ENCODE results near the gene C8A. TPM values are rescaled to one million over a fixed set of nuclear protein-coding genes. Genes with fewer than 3 reads are reported as not detected.

Gene C8A
- total and polyA plus RNA-seq, 2 of the 8 experiments (the other 6 are each of a cell fraction or from before 2014, with no cell fraction given) = not detected

DNA sequence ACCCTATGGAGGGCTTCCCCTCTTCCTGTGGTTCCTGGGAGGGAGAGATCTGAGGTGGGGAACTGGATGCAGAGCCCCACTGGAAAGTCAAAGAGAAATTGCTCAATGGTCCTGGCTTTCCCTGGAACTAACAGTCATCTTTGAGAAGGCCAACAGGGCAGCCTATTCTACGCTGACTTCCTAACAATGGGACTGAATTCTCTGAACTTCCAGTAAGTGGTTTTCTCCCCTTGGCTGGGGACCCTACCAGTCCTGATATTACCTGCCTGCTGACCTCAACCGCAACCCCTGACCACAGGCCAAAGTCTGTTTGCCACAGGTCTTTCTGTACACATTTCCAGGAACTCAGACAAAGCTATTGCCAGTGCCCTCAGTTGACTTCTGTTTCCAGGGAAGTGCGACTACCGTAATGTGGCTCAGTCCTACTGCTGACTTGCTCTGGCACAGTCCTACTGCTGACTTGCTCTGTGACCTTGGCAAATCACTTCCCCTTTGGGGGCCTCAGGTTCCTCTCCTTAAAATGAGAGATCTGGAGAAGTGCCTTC is 55.9 kb downstream of the C8A start:
- DNase-seq (ENCODE audit: low read depth in 1 of 2, low spot score in 2 of 2) = no peak
- Histone ChIP-seq H2BK120ac (replicated peaks; ENCODE audit: low read depth, low read length) (no peak overlapping the region), H3K36me3 (ENCODE audit: control insufficient read depth in 2 of 4, insufficient read depth in 4 of 4, low read length in 3 of 4) (no peaks in the 10 kb centered on the region), H4K8ac (ENCODE audit: extremely low read depth, insufficient read depth, low read length) (no peak overlapping the region; the same call in 1 of the 2 replicates), H3K4ac (replicated peaks; ENCODE audit: insufficient read length, low read depth, low read length) (no peak overlapping the region), H3K4me2 (ENCODE audit: insufficient read depth in 1 of 2, low read depth in 2 of 2, low read length in 2 of 2) (no peak overlapping the region), H2BK5ac (ENCODE audit: low read depth, low read length) (no peak overlapping the region), H3K14ac (ENCODE audit: insufficient read length) (no peak overlapping the region), H3K79me2 (ENCODE audit: control insufficient read depth in 1 of 2, insufficient read depth in 2 of 2, low read length in 2 of 2) (no peaks in the 10 kb centered on the region), H4K5ac (ENCODE audit: insufficient read length, low read depth, low read length) (no peak overlapping the region), H4K91ac (replicated peaks; ENCODE audit: insufficient read length, low read length) (no peak overlapping the region), H3K4me3 (ENCODE audit: extremely low read depth in 1 of 4, insufficient read depth in 2 of 4, low read depth in 3 of 4, low read length in 4 of 4) (no peak overlapping the region), H3K23ac (ENCODE audit: insufficient read length) (no peak overlapping the region), H3K79me1 (ENCODE audit: low read depth, low read length) (no peaks in the 10 kb centered on the region), H3K27ac (ENCODE audit: low read depth, low read length) (no peak overlapping the region), H2AFZ (ENCODE audit: low read length) (no peak overlapping the region), H2BK20ac (ENCODE audit: low read length) (no peak overlapping the region), H3K27me3 (replicated peaks in 1 of 4; ENCODE audit: control insufficient read depth in 3 of 4, extremely low read depth in 1 of 4, insufficient read depth in 3 of 4, low read length in 3 of 4) (no peaks in the 10 kb centered on the region; a peak in 1 of 7 replicates), H4K20me1 (replicated peaks in 1 of 2; ENCODE audit: control insufficient read depth in 1 of 2, insufficient read depth in 2 of 2, low read length in 2 of 2) (no peaks in the 10 kb centered on the region), H2BK12ac (ENCODE audit: low read depth, low read length) (no peak overlapping the region), H2AK5ac (ENCODE audit: low read depth, low read length) (no peak overlapping the region), H3K23me2 (ENCODE audit: low read depth, low read length) (no peaks in the 10 kb centered on the region), H3K4me1 (replicated peaks in 1 of 4; ENCODE audit: control insufficient read depth in 3 of 4, insufficient read depth in 4 of 4, low read length in 3 of 4) (no peaks in the 10 kb centered on the region), H3K9ac (replicated peaks in 1 of 4; ENCODE audit: extremely low read depth in 1 of 4, low read depth in 3 of 4, low read length in 3 of 4) (no peak overlapping the region), H3K18ac (ENCODE audit: extremely low read depth, low read length) (no peak overlapping the region), H3K56ac (replicated peaks; ENCODE audit: insufficient read length, low read depth, low read length) (no peak overlapping the region), H3K9me3 (ENCODE audit: insufficient read depth in 2 of 2, low read depth in 1 of 2, low read length in 1 of 2) (no peaks in the 10 kb centered on the region), H2BK15ac (ENCODE audit: low read length) (no peak overlapping the region)
- ChIA-PET CTCF (ENCODE audit: partially characterized antibody) (no interaction called here), POLR2A (ENCODE audit: partially characterized antibody) (no interaction called here)
- WGBS, 2 experiments (ENCODE audit: extremely low coverage in 1 of 2, insufficient coverage in 1 of 2, insufficient read length in 1 of 2, insufficient replicate concordance in 2 of 2, low coverage in 1 of 2, low lambda C conversion rate in 2 of 2, missing lambda C conversion rate in 1 of 2) = 89% methylated on average over 4 of the region's 4 CpGs; no CpG with 5 or more reads in 1 of the 2 experiments
- FAIRE-seq = no peak
- no peak for TF ChIP-seq RFX5 (IDR thresholded peaks at IDR 0.05; ENCODE audit: borderline replicate concordance, low read depth, low read length)
- TF ChIP-seq TCF12 (IDR thresholded peaks at IDR 0.05; ENCODE audit: low read depth, low read length) = no peak
- TF ChIP-seq, protein P1, sequence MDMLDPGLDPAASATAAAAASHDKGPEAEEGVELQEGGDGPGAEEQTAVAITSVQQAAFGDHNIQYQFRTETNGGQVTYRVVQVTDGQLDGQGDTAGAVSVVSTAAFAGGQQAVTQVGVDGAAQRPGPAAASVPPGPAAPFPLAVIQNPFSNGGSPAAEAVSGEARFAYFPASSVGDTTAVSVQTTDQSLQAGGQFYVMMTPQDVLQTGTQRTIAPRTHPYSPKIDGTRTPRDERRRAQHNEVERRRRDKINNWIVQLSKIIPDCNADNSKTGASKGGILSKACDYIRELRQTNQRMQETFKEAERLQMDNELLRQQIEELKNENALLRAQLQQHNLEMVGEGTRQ (IDR thresholded peaks at IDR 0.05; ENCODE audit: low read length) = no peak
- no peak for TF ChIP-seq EP300 (IDR thresholded peaks at IDR 0.05; ENCODE audit: borderline replicate concordance in 1 of 2, low read depth in 2 of 2, low read length in 2 of 2)
- no peak for TF ChIP-seq YY1 (IDR thresholded peaks at IDR 0.05; ENCODE audit: low read depth, low read length)
- no peak for TF ChIP-seq CHD1 (IDR thresholded peaks at IDR 0.05; ENCODE audit: low read depth, low read length)
- TF ChIP-seq SIN3A (conservative IDR thresholded peaks at IDR 0.05 in 1 of 2, IDR thresholded peaks at IDR 0.05 in 1 of 2; ENCODE audit: low read depth in 1 of 2, low read length in 2 of 2) = no peak

All from H1 (cell line).